Measurements from ENCODE around the gene METTL4. TPM values are rescaled to one million over a fixed set of nuclear protein-coding genes. Genes with fewer than 3 reads are reported as not detected.

The METTL4 gene, protein sequence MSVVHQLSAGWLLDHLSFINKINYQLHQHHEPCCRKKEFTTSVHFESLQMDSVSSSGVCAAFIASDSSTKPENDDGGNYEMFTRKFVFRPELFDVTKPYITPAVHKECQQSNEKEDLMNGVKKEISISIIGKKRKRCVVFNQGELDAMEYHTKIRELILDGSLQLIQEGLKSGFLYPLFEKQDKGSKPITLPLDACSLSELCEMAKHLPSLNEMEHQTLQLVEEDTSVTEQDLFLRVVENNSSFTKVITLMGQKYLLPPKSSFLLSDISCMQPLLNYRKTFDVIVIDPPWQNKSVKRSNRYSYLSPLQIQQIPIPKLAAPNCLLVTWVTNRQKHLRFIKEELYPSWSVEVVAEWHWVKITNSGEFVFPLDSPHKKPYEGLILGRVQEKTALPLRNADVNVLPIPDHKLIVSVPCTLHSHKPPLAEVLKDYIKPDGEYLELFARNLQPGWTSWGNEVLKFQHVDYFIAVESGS
- 10 to 100 TPM in 8 of 12 donors, 1 to 10 TPM in 3, not detected in 1; 8.9 to 17.6 (median 13.0) TPM for polyA plus RNA-seq (ENCODE audit: insufficient read length in 12 of 12)
- long read RNA-seq, donor 1, partial matches to known transcripts: 5 of 8 reads
- long read RNA-seq, donor 1, other reads (novel, unspliced or antisense): 0 of 8 reads
- long read RNA-seq, donor 2, partial matches to known transcripts: 0 of 1 reads
- long read RNA-seq, donor 2, other reads (novel, unspliced or antisense): 0 of 1 reads
- long read RNA-seq, donor 3, partial matches to known transcripts: 0 of 1 reads
- long read RNA-seq, donor 3, other reads (novel, unspliced or antisense): 0 of 1 reads
- long read RNA-seq, donor 4, partial matches to known transcripts: 0 of 1 reads
- long read RNA-seq, donor 4, other reads (novel, unspliced or antisense): 0 of 1 reads
- long read RNA-seq, donor 5, partial matches to known transcripts: 0 of 1 reads
- long read RNA-seq, donor 5, other reads (novel, unspliced or antisense): 0 of 1 reads
- long read RNA-seq, donor 6, partial matches to known transcripts: 0 of 1 reads
- long read RNA-seq, donor 6, other reads (novel, unspliced or antisense): 0 of 1 reads
- long read RNA-seq, donor 7, partial matches to known transcripts: 0 of 1 reads
- long read RNA-seq, donor 7, other reads (novel, unspliced or antisense): 0 of 1 reads
- long read RNA-seq, donor 8: 0 reads
- long read RNA-seq, donor 9, partial matches to known transcripts: 0 of 3 reads
- long read RNA-seq, donor 9, other reads (novel, unspliced or antisense): 0 of 3 reads
- long read RNA-seq, donor 10, partial matches to known transcripts: 0 of 1 reads
- long read RNA-seq, donor 10, other reads (novel, unspliced or antisense): 0 of 1 reads
- long read RNA-seq, donor 11, partial matches to known transcripts: 6 of 10 reads
- long read RNA-seq, donor 11, other reads (novel, unspliced or antisense): 0 of 10 reads

- peak; percentile 95 for DNase-seq
These were observed at the start of gene METTL4, which contains the start of gene NDC80 for GRCh38 chr18:2571200-2572170. METTL4 (minus strand) TSS chr18:2571505; CDS start chr18:2567216, 4,289 bp downstream. NDC80 (plus strand) TSS chr18:2571557; CDS start chr18:2572986, 1,429 bp downstream.

- DNase-seq: no peak
These were observed 46.7 kb upstream of the METTL4 start for GRCh38 chr18:2618009-2618408.

DNA sequence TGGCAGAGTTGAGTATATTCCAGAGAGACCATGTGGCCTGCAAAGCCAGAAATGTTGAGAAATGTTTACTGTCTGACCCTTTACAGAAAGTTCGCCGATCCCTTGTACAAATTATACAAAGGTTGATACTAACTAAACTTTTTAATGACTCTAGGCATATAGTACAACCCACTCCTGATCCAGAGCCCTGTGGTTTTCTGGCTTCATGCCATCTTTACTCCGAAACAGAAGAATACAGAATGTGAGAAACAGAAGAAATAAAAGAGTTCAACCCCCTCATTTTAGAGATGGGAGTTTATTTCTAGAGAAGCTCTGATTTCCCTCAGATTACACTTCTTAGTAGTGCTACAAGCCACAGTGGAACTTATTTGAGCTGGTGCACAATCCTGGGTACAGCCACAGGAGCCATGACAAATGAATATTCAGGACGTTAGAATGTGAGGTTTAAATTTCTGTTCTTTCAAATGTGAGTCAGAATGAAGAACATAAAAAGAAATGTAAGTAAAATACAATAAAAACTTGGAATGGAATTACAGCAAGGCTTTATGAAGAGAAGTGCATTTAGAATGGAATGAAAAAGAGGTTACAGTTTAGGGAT is 46.2 kb upstream of the METTL4 start:
- DNase-seq: no peak

GRCh38 chr18:2612996-2613395 is 41.7 kb upstream of the METTL4 start:
- DNase-seq: no peak

DNA sequence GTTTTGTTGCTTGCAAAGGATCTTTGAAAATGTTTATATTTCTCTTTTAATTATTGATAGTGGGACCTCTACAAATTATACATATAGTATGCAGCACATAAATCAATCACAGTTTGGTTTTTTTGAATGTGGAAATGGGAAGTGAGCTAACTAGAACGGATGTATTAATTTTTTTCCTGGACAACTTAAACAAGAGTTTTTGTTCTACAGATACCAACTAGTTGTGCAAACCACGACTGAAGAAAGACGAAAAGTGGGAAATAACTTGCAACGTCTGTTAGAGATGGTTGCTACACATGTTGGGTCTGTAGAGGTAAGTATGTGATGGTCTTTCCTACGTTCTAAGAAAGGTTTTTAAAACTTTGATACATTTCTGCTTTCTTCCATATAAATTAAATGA is 39.2 kb upstream of the METTL4 start:
- no peak for DNase-seq

GRCh38 chr18:2609604-2610003 is 38.3 kb upstream of the METTL4 start:
- no peak for DNase-seq

DNA sequence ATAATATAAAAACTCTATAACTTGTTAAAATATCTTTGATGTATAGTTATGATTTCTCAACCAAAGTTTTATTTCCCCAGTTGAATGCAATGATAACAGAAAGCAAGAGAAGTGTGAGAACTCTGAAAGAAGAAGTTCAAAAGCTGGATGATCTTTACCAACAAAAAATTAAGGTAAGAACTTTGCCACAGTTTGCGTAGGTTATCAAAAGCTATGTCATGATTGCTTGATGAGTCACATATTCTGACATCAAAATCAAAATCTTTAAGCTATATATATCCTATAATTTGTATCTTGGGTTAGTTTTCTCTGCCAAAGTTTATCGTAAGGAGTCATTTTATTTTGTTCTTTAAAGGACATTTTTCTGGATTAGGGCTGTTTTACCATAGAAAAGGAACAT is 35.0 kb upstream of the METTL4 start:
- no peak for DNase-seq

GRCh38 chr18:2602844-2603243 is 31.5 kb upstream of the METTL4 start:
- DNase-seq: no peak

- DNase-seq: no peak
These were observed 26.3 kb upstream of the METTL4 start for GRCh38 chr18:2597639-2598038.

DNA sequence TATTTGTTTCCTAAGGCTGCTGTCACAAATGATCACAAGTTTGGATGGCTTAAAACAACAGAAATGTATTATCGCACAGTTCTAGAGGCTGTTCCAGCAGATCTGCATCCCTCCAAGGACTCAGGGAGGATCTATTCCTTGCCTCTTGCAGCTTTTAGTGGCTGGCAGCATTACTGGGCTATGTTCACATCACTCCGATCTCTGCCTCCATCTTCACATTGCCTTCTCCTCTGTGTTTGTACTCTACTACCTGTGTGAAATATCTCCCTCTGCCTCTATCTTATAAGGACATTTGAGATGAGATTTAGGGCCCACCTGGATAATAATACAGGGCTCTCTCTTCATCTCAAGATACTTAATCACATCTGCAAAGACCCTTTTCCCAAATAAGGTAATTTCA is 19.0 kb upstream of the METTL4 start:
- no peak for DNase-seq

DNA sequence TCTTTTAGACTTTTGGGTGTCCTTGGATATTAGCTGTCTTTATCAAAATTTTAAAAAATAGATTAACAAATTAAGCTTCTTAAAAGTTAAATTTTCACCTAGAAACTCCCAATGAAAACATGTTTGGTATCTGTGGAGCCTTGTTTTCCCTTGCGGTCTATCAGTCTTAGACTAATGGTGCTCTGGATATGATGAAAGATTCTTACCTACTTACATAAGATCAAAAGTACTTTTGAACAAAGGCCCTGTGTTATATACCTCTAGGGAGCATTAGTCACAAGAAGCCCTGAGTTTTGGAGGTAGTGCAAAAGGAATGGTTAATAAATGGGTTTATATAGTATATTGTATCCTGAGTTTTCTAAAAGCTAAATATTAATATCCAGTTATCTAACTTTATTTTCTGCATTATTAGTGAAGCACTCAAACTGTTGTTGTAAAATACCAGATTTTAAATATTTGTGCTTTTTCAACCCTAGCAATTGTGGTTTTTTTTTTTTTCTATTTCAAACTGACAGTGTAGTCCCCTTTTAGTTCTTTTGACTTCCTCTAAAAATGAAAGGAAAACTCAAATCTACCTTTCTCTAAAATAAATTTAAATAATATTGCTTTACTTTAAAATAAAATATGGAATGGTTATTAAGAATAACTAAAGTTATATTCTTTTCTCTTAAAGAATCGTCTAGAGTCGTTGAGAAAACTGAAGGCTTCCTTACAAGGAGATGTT is 18.2 kb upstream of the METTL4 start:
- no peak for DNase-seq

- no peak for DNase-seq
These were observed 17.5 kb upstream of the METTL4 start for GRCh38 chr18:2588666-2589344.

DNA sequence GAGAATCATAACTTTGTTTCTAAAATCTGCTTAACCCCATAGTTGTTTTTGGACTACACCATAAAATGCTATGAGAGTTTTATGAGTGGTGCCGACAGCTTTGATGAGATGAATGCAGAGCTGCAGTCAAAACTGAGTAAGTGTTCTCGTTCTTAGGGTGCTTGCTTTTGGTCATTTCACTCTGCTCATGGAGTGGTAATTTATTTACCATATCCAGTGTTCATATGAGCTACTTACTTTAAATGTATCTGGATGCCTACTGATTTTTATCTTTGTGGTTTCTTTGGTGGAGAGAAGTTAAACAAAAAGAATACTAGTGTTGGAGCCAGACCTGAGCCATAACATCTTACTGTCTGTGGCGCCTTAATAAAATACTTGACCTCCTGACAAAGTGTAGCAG is 16.5 kb upstream of the METTL4 start:
- DNase-seq: no peak

- DNase-seq: no peak
These were observed 2.1 kb upstream of the METTL4 start for GRCh38 chr18:2573408-2573807.

- no peak for DNase-seq
These were observed 1.6 kb upstream of the METTL4 start for GRCh38 chr18:2572892-2573291.

GRCh38 chr18:2572171-2572569 is 865 bp upstream of the METTL4 start:
- no peak for DNase-seq

GRCh38 chr18:2570772-2571199 is 519 bp downstream of the METTL4 start:
- no peak for DNase-seq
